Peyer's patch (tissue), 4 donors: Measurements from ENCODE around the gene KCNE4.

Experiments used
- POLR2A ChIP-seq, 2 donors: fragments of 450-650 bp; IDR thresholded peaks; one replicate each; pipeline ENCODE4 v1.5.1; 2017; ENCODE audit warnings: antibody characterized with exemption in 2 of 2, mild to moderate bottlenecking in 2 of 2, moderate library complexity in 2 of 2
- TF ChIP-seq, protein P1 (sequence below), 6 experiments: fragments of 450-650 bp in 4 of 6; fragments of 200-600 bp in 2 of 6; sonication (generic) in 1 of 6; IDR thresholded peaks; one replicate each; pipeline ENCODE4 v1.5.1; 2017 to 2019; ENCODE audit warnings: antibody characterized with exemption in 6 of 6, mild to moderate bottlenecking in 3 of 6, moderate library complexity in 1 of 6

DNA sequence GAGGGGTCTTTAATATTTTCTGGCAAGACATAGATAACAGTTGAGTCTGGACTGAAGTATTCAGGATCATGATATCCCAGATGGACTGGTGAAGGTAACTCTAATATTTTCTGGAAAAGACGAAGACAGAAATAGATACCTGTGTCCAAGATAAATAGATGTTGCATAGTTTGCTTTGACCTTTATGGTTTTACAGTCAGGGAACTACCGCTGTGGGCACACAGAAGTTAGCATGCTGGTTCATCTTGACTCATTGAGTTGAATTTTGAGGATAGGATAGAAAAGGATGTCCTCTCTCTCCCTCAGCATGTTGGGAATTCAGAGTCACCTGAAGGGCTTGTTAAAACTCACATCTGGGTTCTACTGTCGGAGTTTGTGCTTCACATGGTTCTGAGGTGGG lies 20.8 kb downstream of the KCNE4 start:
- TF ChIP-seq, protein P1, sequence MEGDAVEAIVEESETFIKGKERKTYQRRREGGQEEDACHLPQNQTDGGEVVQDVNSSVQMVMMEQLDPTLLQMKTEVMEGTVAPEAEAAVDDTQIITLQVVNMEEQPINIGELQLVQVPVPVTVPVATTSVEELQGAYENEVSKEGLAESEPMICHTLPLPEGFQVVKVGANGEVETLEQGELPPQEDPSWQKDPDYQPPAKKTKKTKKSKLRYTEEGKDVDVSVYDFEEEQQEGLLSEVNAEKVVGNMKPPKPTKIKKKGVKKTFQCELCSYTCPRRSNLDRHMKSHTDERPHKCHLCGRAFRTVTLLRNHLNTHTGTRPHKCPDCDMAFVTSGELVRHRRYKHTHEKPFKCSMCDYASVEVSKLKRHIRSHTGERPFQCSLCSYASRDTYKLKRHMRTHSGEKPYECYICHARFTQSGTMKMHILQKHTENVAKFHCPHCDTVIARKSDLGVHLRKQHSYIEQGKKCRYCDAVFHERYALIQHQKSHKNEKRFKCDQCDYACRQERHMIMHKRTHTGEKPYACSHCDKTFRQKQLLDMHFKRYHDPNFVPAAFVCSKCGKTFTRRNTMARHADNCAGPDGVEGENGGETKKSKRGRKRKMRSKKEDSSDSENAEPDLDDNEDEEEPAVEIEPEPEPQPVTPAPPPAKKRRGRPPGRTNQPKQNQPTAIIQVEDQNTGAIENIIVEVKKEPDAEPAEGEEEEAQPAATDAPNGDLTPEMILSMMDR (IDR thresholded peaks at IDR 0.05) = no peak
- no peak for TF ChIP-seq POLR2A (IDR thresholded peaks at IDR 0.05)
